A673 (cell line): ENCODE data around the gene GSX2.

Experiments used
- EZH2 ChIP-seq: fragments of 200-600 bp; sonication (generic); IDR thresholded peaks from 2 replicates; pipeline ENCODE4 v1.6.1; 2017; ENCODE audit warnings: borderline replicate concordance, low read depth, mild to moderate bottlenecking, mixed read lengths, antibody characterized with exemption, low read length; ENCODE audit not compliant: poor library complexity, severe bottlenecking
- TF ChIP-seq, protein P1 (sequence below): fragments of 300-800, 200-600 bp; sonication (generic); conservative IDR thresholded peaks from 2 replicates; pipeline ENCODE4 v1.5.1; 2017; ENCODE audit warnings: low read depth, mild to moderate bottlenecking, antibody characterized with exemption, low read length, moderate library complexity, mixed read lengths

DNA sequence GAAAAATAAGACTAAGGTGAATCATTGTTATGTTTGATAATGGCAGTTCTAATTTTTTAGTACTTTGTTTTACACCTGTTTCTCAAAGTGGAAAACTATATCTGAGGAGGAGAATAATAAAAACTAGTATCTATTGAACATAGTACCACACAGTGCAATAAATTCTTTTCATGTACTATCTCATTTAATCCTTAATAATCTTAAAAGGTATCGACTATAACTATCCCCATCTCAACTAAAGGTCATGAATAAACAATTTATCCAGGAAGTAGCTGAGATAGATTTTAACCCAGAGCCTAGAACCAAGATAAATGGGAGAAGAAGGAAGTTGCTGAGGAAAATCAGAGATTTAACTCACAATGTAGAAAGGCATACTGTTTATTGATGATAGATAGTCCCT is 38.1 kb upstream of the GSX2 start:
- TF ChIP-seq, protein P1, sequence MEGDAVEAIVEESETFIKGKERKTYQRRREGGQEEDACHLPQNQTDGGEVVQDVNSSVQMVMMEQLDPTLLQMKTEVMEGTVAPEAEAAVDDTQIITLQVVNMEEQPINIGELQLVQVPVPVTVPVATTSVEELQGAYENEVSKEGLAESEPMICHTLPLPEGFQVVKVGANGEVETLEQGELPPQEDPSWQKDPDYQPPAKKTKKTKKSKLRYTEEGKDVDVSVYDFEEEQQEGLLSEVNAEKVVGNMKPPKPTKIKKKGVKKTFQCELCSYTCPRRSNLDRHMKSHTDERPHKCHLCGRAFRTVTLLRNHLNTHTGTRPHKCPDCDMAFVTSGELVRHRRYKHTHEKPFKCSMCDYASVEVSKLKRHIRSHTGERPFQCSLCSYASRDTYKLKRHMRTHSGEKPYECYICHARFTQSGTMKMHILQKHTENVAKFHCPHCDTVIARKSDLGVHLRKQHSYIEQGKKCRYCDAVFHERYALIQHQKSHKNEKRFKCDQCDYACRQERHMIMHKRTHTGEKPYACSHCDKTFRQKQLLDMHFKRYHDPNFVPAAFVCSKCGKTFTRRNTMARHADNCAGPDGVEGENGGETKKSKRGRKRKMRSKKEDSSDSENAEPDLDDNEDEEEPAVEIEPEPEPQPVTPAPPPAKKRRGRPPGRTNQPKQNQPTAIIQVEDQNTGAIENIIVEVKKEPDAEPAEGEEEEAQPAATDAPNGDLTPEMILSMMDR: no peak
- no peak for TF ChIP-seq EZH2
